HCT116 (cell line): ENCODE results near the gene RAP1B. TPM values are rescaled to one million over a fixed set of nuclear protein-coding genes. Genes with fewer than 3 reads are reported as not detected.

Experiments
- ATAC-seq: fragments of 200-7000 bp; cut with Tn5 transposase; 2 replicates; pipeline ENCODE4 v1.9.1; 2020; ENCODE audit warnings: mild to moderate bottlenecking, moderate library complexity
- BruUV-seq: library from RNA; stranded (reverse); fragments of 400-500 nt; replicated peaks from 2 replicates; lab custom pipeline; 2021; lab: Mats Ljungman, UMichigan
- CTCF ChIA-PET: fragments of 300-600 bp; sonication (Branson Sonifier 250); formaldehyde crosslinking; loops from one replicate; lab custom pipeline; 2021; ENCODE audit warnings: antibody characterized with exemption; lab: Charles Lee
- POLR2A ChIA-PET: fragments of 300-600, 350-600 bp; sonication (Branson Sonifier 250); formaldehyde crosslinking; loops from one replicate; lab custom pipeline; 2021; ENCODE audit warnings: antibody characterized with exemption; lab: Charles Lee
- RAD21 ChIA-PET, 2 experiments: fragments of 300-600 bp; sonication (Branson Sonifier 250); formaldehyde crosslinking; loops; one replicate each; lab custom pipeline; 2023; ENCODE audit warnings: low total read pairs in 2 of 2; ENCODE audit not compliant: uncharacterized antibody in 2 of 2, unreplicated experiment in 2 of 2, low non-redundant PET in 1 of 2; lab: Charles Lee
- DNase-seq: peaks from one replicate; pipeline ENCODE4 v3.0.0-alpha.2; 2010; ENCODE audit warnings: low read depth, low spot score
- H2AFZ ChIP-seq: fragments of 200-600 bp; shearing (Covaris generic), sonication (generic); 2 replicates; pipeline ENCODE4 v1.6.1; 2017; ENCODE audit warnings: low read depth, mixed run types, mixed read lengths, antibody characterized with exemption, low read length; ENCODE audit not compliant: poor library complexity, severe bottlenecking
- H3K27ac ChIP-seq: 2 replicates; pipeline ENCODE4 v1.5.1; 2012; ENCODE audit warnings: low read depth, low read length
- H3K27me3 ChIP-seq: fragments of 200-600 bp; sonication (generic); 2 replicates; pipeline ENCODE4 v1.6.1; 2016; ENCODE audit warnings: mixed run types, low read length, mixed read lengths; ENCODE audit not compliant: insufficient read depth
- H3K36me3 ChIP-seq, 2 experiments: fragments of 200-500 bp in 1 of 2; fragments of 200-600 bp in 1 of 2; sonication (Bioruptor generic) in 1 of 2; sonication (generic) in 1 of 2; 2 replicates each; pipeline versions ENCODE4 v1.5.1 to v1.6.1; 2014 to 2016; ENCODE audit warnings: low read length in 2 of 2, inconsistent platforms in 1 of 2, mixed read lengths in 1 of 2, mixed run types in 1 of 2; ENCODE audit not compliant: insufficient read depth in 2 of 2, control insufficient read depth in 1 of 2
- H3K4me1 ChIP-seq, 2 experiments: fragments of 200-600 bp in 1 of 2; sonication (generic) in 1 of 2; 2 replicates each; pipeline versions ENCODE4 v1.5.1 to v1.6.1; 2012 to 2017; ENCODE audit warnings: low read length in 2 of 2, inconsistent platforms in 1 of 2, mild to moderate bottlenecking in 1 of 2, mixed read lengths in 1 of 2, mixed run types in 1 of 2, moderate library complexity in 1 of 2; ENCODE audit not compliant: insufficient read depth in 2 of 2, control insufficient read depth in 1 of 2
- H3K4me2 ChIP-seq: fragments of 200-600 bp; sonication (generic); 2 replicates; pipeline ENCODE4 v1.6.1; 2017; ENCODE audit warnings: mixed run types, low read length, mixed read lengths
- H3K4me3 ChIP-seq, 2 experiments: fragments of 200-600 bp in 1 of 2; sonication (generic) in 1 of 2; replicated peaks in 1 of 2; 2 replicates each; pipeline ENCODE4 v1.5.1; 2011 to 2016; ENCODE audit warnings: low read length in 2 of 2, control low read depth in 1 of 2, low read depth in 1 of 2, mild to moderate bottlenecking in 1 of 2, mixed read lengths in 1 of 2, mixed run types in 1 of 2
- H3K79me2 ChIP-seq: fragments of 200-600 bp; sonication (generic); 2 replicates; pipeline ENCODE4 v1.6.1; 2017; ENCODE audit warnings: mild to moderate bottlenecking, mixed run types, low read length, moderate library complexity, mixed read lengths; ENCODE audit not compliant: insufficient read depth
- H3K9ac ChIP-seq: fragments of 200-600 bp; sonication (generic); 2 replicates; pipeline ENCODE4 v1.6.1; 2016; ENCODE audit warnings: low read length, mixed read lengths
- H3K9me2 ChIP-seq: fragments of 200-600 bp; sonication (generic), shearing (Covaris generic); 2 replicates; pipeline ENCODE4 v1.6.1; 2017; ENCODE audit warnings: mixed run types, mild to moderate bottlenecking, moderate library complexity; ENCODE audit not compliant: insufficient read depth
- H3K9me3 ChIP-seq, 2 experiments: fragments of 200-500 bp in 1 of 2; fragments of 200-600 bp in 1 of 2; sonication (Bioruptor generic) in 1 of 2; sonication (generic) in 1 of 2; 2 replicates each; pipeline ENCODE4 v1.6.1; 2014 to 2017; ENCODE audit warnings: low read length in 2 of 2, mixed read lengths in 2 of 2, inconsistent platforms in 1 of 2, low read depth in 1 of 2, mild to moderate bottlenecking in 1 of 2, mixed run types in 1 of 2, moderate library complexity in 1 of 2; ENCODE audit not compliant: control insufficient read depth in 1 of 2, insufficient read depth in 1 of 2
- H4K20me1 ChIP-seq: fragments of 200-600 bp; sonication (generic), shearing (Covaris generic); 2 replicates; pipeline ENCODE4 v1.6.1; 2017; ENCODE audit warnings: mixed run types, mild to moderate bottlenecking, moderate library complexity; ENCODE audit not compliant: insufficient read depth
- ATF3 ChIP-seq: IDR thresholded peaks from 2 replicates; pipeline ENCODE4 v1.6.1; 2012
- CBX3 ChIP-seq: IDR thresholded peaks from 2 replicates; pipeline ENCODE4 v1.6.1; 2012; ENCODE audit warnings: low read depth
- CEBPB ChIP-seq: IDR thresholded peaks from 2 replicates; pipeline ENCODE4 v1.6.1; 2012; ENCODE audit warnings: low read depth
- EGR1 ChIP-seq: IDR thresholded peaks from 2 replicates; pipeline ENCODE4 v1.6.1; 2012; ENCODE audit warnings: low read depth
- EZH2phosphoT487 ChIP-seq: fragments of 200-600 bp; IDR thresholded peaks from 2 replicates; pipeline ENCODE4 v1.6.1; 2018; ENCODE audit warnings: antibody characterized with exemption, borderline replicate concordance
- FOSL1 ChIP-seq: IDR thresholded peaks from 2 replicates; pipeline ENCODE4 v1.6.1; 2012; ENCODE audit warnings: low read depth
- JUND ChIP-seq: IDR thresholded peaks from 2 replicates; pipeline ENCODE4 v1.6.1; 2012
- MAX ChIP-seq: IDR thresholded peaks from 2 replicates; pipeline ENCODE4 v1.6.1; 2012
- POLR2AphosphoS5 ChIP-seq: IDR thresholded peaks from 2 replicates; pipeline ENCODE4 v1.6.1; 2011; ENCODE audit warnings: mild to moderate bottlenecking, low read depth, low read length, moderate library complexity
- SIN3A ChIP-seq: IDR thresholded peaks from 2 replicates; pipeline ENCODE4 v1.6.1; 2012; ENCODE audit warnings: low read depth
- SP1 ChIP-seq: IDR thresholded peaks from 2 replicates; pipeline ENCODE4 v1.6.1; 2012; ENCODE audit warnings: low read depth
- SRF ChIP-seq: IDR thresholded peaks from 2 replicates; pipeline ENCODE4 v1.6.1; 2012; ENCODE audit warnings: low read depth
- TCF7L2 ChIP-seq: IDR thresholded peaks from 2 replicates; pipeline ENCODE4 v1.7.0; 2011; ENCODE audit warnings: borderline replicate concordance, inconsistent platforms; ENCODE audit not compliant: insufficient read depth, insufficient read length; ENCODE audit errors: extremely low read depth
- YY1 ChIP-seq: IDR thresholded peaks from 2 replicates; pipeline ENCODE4 v1.6.1; 2011; ENCODE audit warnings: low read length, low read depth, moderate library complexity, mild to moderate bottlenecking; ENCODE audit not compliant: insufficient replicate concordance; ENCODE audit errors: extremely low read depth
- ZBTB33 ChIP-seq: IDR thresholded peaks from 2 replicates; pipeline ENCODE4 v1.6.1; 2011; ENCODE audit warnings: mild to moderate bottlenecking, low read length, moderate library complexity; ENCODE audit not compliant: insufficient replicate concordance; ENCODE audit errors: extremely low read depth
- ZFX ChIP-seq: fragments of 450-650 bp; IDR thresholded peaks from 2 replicates; pipeline ENCODE4 v1.6.1; 2017
- ZNF274 ChIP-seq: fragments of 200-500 bp; sonication (Bioruptor generic); IDR thresholded peaks from 2 replicates; pipeline ENCODE4 v1.6.1; 2014; ENCODE audit warnings: mild to moderate bottlenecking, low read depth, low read length, inconsistent platforms
- intact Hi-C: fragments of 100-400 bp; cut with micrococcal nuclease; formaldehyde crosslinking; loops from 2 replicates; pipeline ENCODE4 v1.10.0; 2022
- total RNA-seq: library from RNA; stranded (reverse); gene quantifications from one replicate; pipeline ENCODE4 v1.2.1, GENCODE V29; 2021; ENCODE audit not compliant: unreplicated experiment
- TF ChIP-seq, protein P1 (sequence below): IDR thresholded peaks from 2 replicates; pipeline ENCODE4 v1.6.1; 2012; ENCODE audit warnings: low read depth

The RAP1B gene
- total RNA-seq, 1 experiment from 2014 or later = 79.2 TPM

DNA sequence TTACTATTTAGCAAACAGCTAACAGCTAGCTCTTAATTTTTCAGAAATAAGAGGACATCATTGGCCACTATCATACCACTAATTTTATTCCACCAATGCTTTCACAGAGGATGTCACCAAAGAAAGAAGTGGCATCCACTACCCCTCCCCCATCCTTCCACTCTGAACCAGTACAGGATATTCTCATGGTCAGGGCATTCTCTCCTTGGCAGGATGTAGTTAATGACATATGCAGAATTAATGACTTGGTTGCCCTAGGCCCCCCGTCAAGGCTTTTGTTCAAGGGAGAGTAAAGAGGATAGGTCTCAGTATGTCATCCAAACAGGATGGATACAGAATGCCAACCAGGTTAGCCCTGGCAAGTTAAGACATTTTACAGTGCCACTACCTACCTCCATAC lies 57.2 kb downstream of the RAP1B start:
- ATAC-seq (no peak), DNase-seq (no peak)
- ChIA-PET CTCF (no interaction called here), RAD21 (no interaction called here), POLR2A (no interaction called here)
- Histone ChIP-seq H3K27me3 (no peaks in the 10 kb centered on the region), H3K79me2 (no peaks in the 10 kb centered on the region), H3K9me3 (no peaks in the 10 kb centered on the region), H3K4me2 (no peak overlapping the region), H2AFZ (no peak overlapping the region), H3K9me2 (no peaks in the 10 kb centered on the region), H3K4me1 (no peaks in the 10 kb centered on the region), H3K27ac (no peak overlapping the region), H3K4me3 (no peak overlapping the region), H4K20me1 (no peaks in the 10 kb centered on the region), H3K36me3 (no peaks in the 10 kb centered on the region), H3K9ac (no peak overlapping the region)
- no TSS peak for BruUV-seq
- intact Hi-C loops = loop anchor here (10.0 kb wide), 1 partner anchor 313 kb away; no protein-coding TSS in a partner anchor
- TF ChIP-seq FOSL1 (no peak), ATF3 (no peak), CBX3 (no peak), SRF (no peak), POLR2AphosphoS5 (no peak), EZH2phosphoT487 (no peak), SIN3A (no peak), ZNF274 (no peak), SP1 (no peak), ZFX (no peak), CEBPB (no peak), JUND (no peak), TCF7L2 (no peak), EGR1 (no peak), ZBTB33 (no peak), MAX (no peak), YY1 (no peak)
- TF ChIP-seq, protein P1, sequence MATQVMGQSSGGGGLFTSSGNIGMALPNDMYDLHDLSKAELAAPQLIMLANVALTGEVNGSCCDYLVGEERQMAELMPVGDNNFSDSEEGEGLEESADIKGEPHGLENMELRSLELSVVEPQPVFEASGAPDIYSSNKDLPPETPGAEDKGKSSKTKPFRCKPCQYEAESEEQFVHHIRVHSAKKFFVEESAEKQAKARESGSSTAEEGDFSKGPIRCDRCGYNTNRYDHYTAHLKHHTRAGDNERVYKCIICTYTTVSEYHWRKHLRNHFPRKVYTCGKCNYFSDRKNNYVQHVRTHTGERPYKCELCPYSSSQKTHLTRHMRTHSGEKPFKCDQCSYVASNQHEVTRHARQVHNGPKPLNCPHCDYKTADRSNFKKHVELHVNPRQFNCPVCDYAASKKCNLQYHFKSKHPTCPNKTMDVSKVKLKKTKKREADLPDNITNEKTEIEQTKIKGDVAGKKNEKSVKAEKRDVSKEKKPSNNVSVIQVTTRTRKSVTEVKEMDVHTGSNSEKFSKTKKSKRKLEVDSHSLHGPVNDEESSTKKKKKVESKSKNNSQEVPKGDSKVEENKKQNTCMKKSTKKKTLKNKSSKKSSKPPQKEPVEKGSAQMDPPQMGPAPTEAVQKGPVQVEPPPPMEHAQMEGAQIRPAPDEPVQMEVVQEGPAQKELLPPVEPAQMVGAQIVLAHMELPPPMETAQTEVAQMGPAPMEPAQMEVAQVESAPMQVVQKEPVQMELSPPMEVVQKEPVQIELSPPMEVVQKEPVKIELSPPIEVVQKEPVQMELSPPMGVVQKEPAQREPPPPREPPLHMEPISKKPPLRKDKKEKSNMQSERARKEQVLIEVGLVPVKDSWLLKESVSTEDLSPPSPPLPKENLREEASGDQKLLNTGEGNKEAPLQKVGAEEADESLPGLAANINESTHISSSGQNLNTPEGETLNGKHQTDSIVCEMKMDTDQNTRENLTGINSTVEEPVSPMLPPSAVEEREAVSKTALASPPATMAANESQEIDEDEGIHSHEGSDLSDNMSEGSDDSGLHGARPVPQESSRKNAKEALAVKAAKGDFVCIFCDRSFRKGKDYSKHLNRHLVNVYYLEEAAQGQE = no peak
